HepG2 (cell line): ENCODE measurements around the gene TLCD1. TPM values are rescaled to one million over a fixed set of nuclear protein-coding genes. Genes with fewer than 3 reads are reported as not detected.

Experiments used
- KDM3A ChIP-seq: IDR thresholded peaks from 2 replicates; pipeline ENCODE4 v1.6.1; 2018; ENCODE audit warnings: low read depth, missing compliant biosample characterization
- MTA1 ChIP-seq: sonication (generic); formaldehyde crosslinking; IDR thresholded peaks from 2 replicates; pipeline ENCODE4 v1.4.0; 2020; ENCODE audit warnings: missing genetic modification reagents, mild to moderate bottlenecking, borderline replicate concordance
- PHF20 ChIP-seq: sonication (generic); formaldehyde crosslinking; IDR thresholded peaks from 2 replicates; pipeline ENCODE4 v1.5.0; 2020; ENCODE audit warnings: mild to moderate bottlenecking, missing genetic modification reagents
- POGZ ChIP-seq: sonication (generic); formaldehyde crosslinking; IDR thresholded peaks from 2 replicates; pipeline ENCODE4 v1.4.0; 2020; ENCODE audit warnings: mild to moderate bottlenecking, missing genetic modification reagents
- POLR2AphosphoS5 ChIP-seq: IDR thresholded peaks from 2 replicates; pipeline ENCODE4 v1.6.1; 2012; ENCODE audit warnings: low read depth, low read length
- SOX13 ChIP-seq, 3 experiments: fragments of 450-650 bp in 1 of 3; sonication (generic) in 1 of 3; formaldehyde crosslinking in 1 of 3; IDR thresholded peaks in 2 of 3; conservative IDR thresholded peaks in 1 of 3; 2 replicates each; pipeline versions ENCODE4 v1.5.0 to v1.6.1; 2016 to 2020; ENCODE audit warnings: antibody characterized with exemption in 1 of 3, mild to moderate bottlenecking in 1 of 3, missing compliant biosample characterization in 1 of 3, missing genetic modification reagents in 1 of 3, moderate library complexity in 1 of 3
- ZBTB2 ChIP-seq: sonication (generic); formaldehyde crosslinking; IDR thresholded peaks from 2 replicates; pipeline ENCODE4 v1.8.0; 2022; ENCODE audit warnings: low read depth, missing genetic modification reagents
- ZFY ChIP-seq: sonication (generic); formaldehyde crosslinking; IDR thresholded peaks from 2 replicates; pipeline ENCODE4 v1.4.0; 2020; ENCODE audit warnings: missing genetic modification reagents
- ZNF234 ChIP-seq: sonication (generic); formaldehyde crosslinking; conservative IDR thresholded peaks from 2 replicates; pipeline ENCODE4 v1.5.1; 2020; ENCODE audit warnings: mild to moderate bottlenecking, missing genetic modification reagents
- ZNF883 ChIP-seq: sonication (generic); formaldehyde crosslinking; IDR thresholded peaks from 2 replicates; pipeline ENCODE4 v1.5.1; 2020; ENCODE audit warnings: mild to moderate bottlenecking, missing genetic modification reagents; ENCODE audit errors: not compliant biosample characterization
- polyA plus RNA-seq, 8 experiments: library from polyadenylated mRNA; depleted of rRNA in 3 of 8; stranded (reverse) in 7 of 8; unstranded in 1 of 8; fragments of >200 nt; fragmentation: Illumina TruSeq in 4 of 8; extraction: Trizol in 4 of 8; gene quantifications; 2 replicates each; pipeline versions ENCODE4 v1.2.1 to v1.2.3, GENCODE V29; 2011 to 2016; ENCODE audit warnings: low read depth in 4 of 8, missing spikeins in 1 of 8, mixed read lengths in 1 of 8; ENCODE audit not compliant: insufficient read depth in 1 of 8
- total RNA-seq, 5 experiments: library from RNA; depleted of rRNA; stranded (reverse); fragments of >200 nt; fragmentation: Illumina TruSeq; extraction: Trizol; gene quantifications; 2 replicates each; pipeline ENCODE4 v1.2.3, GENCODE V29; 2016; ENCODE audit warnings: low read depth in 1 of 5
- TF ChIP-seq, protein P1 (sequence below): sonication (generic); formaldehyde crosslinking; IDR thresholded peaks from 2 replicates; pipeline ENCODE4 v1.8.0; 2022; ENCODE audit warnings: missing genetic modification reagents, mild to moderate bottlenecking, moderate library complexity, borderline replicate concordance

TLCD1 gene
- total and polyA plus RNA-seq, 2 of the 13 experiments (the other 11 are each of a cell fraction or from before 2014, with no cell fraction given) = 14.9 to 19.6 TPM

DNA sequence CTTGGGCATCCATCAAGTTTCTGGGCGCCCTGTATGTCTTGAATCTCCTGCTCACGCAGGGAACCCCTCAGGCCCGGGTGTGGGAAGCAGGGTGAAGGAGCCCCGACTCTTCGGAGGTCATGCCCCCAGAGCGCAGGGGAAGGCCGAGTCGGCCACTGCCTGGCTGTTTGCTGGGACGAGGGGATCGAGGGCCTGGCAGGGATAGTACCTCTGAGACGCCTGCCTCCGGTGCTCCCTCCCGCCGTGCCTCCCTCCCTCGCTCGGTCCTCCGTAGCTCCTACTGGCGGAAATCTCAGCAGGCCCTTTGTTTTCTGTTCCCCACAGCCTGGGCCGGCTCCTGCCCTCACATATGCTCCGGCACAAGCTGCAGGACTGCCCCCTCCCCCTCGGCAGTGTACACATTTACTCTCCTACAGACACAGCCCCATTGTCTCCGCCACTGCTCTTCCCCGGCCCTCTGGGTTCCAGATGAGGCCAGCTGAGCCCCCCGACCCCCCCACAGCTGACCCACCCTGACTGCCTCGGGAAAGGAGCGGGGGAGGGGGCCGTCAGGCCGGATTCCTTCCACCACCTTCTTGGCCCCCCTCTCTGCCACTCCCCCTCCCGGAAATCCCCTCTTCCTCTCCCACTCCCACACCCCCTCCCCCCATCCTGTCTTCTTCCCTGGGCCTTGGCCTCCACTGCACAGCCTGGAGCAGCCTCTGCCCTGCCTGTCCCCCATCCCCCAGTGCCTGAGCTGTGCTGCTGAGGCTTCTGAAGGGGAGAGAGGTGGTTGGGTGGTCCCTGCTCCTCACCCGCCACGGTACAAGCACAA lies 19.1 kb upstream of the TLCD1 start (continued):
- TF ChIP-seq ZNF883 (CRISPR knock-in tag) (no peak), MTA1 (CRISPR knock-in tag) (no peak), SOX13 (IDR thresholded peaks at IDR 0.05) (no peak), SOX13 (CRISPR knock-in tag; conservative IDR thresholded peaks at IDR 0.05 in 1 of 2, IDR thresholded peaks at IDR 0.05 in 1 of 2) (peak in 1 of 2 experiments; percentile 80; a peak in 2 of 4 replicates), ZBTB2 (CRISPR knock-in tag) (peak; percentile 66), PHF20 (CRISPR knock-in tag) (0 out of 2 replicates have a peak, but pooled peaks have one; percentile 12), POGZ (no peak), POLR2AphosphoS5 (peak; percentile 76), ZNF234 (CRISPR knock-in tag) (peak; percentile 74; the same call in 1 of the 2 replicates), KDM3A (CRISPR knock-in tag) (no peak), ZFY (peak; percentile 68; the same call in 1 of the 2 replicates)
- TF ChIP-seq, protein P1, sequence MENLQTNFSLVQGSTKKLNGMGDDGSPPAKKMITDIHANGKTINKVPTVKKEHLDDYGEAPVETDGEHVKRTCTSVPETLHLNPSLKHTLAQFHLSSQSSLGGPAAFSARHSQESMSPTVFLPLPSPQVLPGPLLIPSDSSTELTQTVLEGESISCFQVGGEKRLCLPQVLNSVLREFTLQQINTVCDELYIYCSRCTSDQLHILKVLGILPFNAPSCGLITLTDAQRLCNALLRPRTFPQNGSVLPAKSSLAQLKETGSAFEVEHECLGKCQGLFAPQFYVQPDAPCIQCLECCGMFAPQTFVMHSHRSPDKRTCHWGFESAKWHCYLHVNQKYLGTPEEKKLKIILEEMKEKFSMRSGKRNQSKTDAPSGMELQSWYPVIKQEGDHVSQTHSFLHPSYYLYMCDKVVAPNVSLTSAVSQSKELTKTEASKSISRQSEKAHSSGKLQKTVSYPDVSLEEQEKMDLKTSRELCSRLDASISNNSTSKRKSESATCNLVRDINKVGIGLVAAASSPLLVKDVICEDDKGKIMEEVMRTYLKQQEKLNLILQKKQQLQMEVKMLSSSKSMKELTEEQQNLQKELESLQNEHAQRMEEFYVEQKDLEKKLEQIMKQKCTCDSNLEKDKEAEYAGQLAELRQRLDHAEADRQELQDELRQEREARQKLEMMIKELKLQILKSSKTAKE (CRISPR knock-in tag) = peak; percentile 21; the same call in 1 of the 2 replicates
- TF ChIP-seq, all 625 proteins: peak for 163
